ENCODE results near the gene ME3. TPM values are rescaled to one million over a fixed set of nuclear protein-coding genes. Genes with fewer than 3 reads are reported as not detected.
A peak's percentile ranks its signal among the peaks of the same experiment; 100 is the strongest.

Gene ME3
- total RNA-seq, 4 donors from 2014 or later = 30.8 to 54.6 (median 36.7) TPM

GRCh38 chr11:86408845-86409244, 263.6 kb downstream of the ME3 start:
- Histone ChIP-seq H3K27me3 (no peaks in the 10 kb centered on the region), H3K9me3 (no peaks in the 10 kb centered on the region), H3K4me3 (no peak overlapping the region), H3K27ac (no peak overlapping the region), H3K4me1 (no peaks in the 10 kb centered on the region), H3K36me3 (peaks cover 0 to 22% (median 0%) of the 10 kb centered on the region in 3 donors)
- DNase-seq (ENCODE audit: low spot score in 2 of 2) = no peak
- no peak for TF ChIP-seq POLR2A (IDR thresholded peaks at IDR 0.05)
- TF ChIP-seq CTCF (IDR thresholded peaks at IDR 0.05) = peak in 1 of 5 experiments; percentile 6
- TF ChIP-seq EP300 (IDR thresholded peaks at IDR 0.05) = no peak

- Histone ChIP-seq H3K36me3 (no peaks in the 10 kb centered on the region), H3K27ac (no peak overlapping the region), H3K4me3 (no peak overlapping the region), H3K27me3 (no peaks in the 10 kb centered on the region), H3K9me3 (no peaks in the 10 kb centered on the region), H3K4me1 (no peaks in the 10 kb centered on the region)
- WGBS, 2 donors = 60 to 63% methylated on average over 1 of the region's 1 CpG
- DNase-seq (ENCODE audit: low spot score in 2 of 2) = no peak
- no peak for TF ChIP-seq CTCF (IDR thresholded peaks at IDR 0.05)
- no peak for TF ChIP-seq EP300 (IDR thresholded peaks at IDR 0.05)
- TF ChIP-seq POLR2A (IDR thresholded peaks at IDR 0.05) = no peak
Measured at GRCh38 chr11:86403458-86403857, 269.0 kb downstream of the ME3 start.

- no peak overlapping the region for H3K4me3 ChIP-seq
- no peak for DNase-seq (ENCODE audit: low spot score in 2 of 2)
- no peak for TF ChIP-seq EP300 (IDR thresholded peaks at IDR 0.05)
- no peak for TF ChIP-seq POLR2A (IDR thresholded peaks at IDR 0.05)
- TF ChIP-seq CTCF (IDR thresholded peaks at IDR 0.05) = no peak
- 90 to 92% methylated on average over 3 of the region's 3 CpGs for WGBS, 2 donors
- no peaks in the 10 kb centered on the region for H3K27me3 ChIP-seq
- H3K9me3 ChIP-seq = no peaks in the 10 kb centered on the region
- H3K4me1 ChIP-seq = peaks cover 0 to 13% (median 0%) of the 10 kb centered on the region in 4 donors
- no peaks in the 10 kb centered on the region for H3K36me3 ChIP-seq
- H3K27ac ChIP-seq = no peak overlapping the region
Measured at GRCh38 chr11:86398106-86398505, 274.3 kb downstream of the ME3 start.

- no peak for DNase-seq (ENCODE audit: low spot score in 2 of 2)
- H3K27ac ChIP-seq = no peak overlapping the region
- H3K4me3 ChIP-seq = no peak overlapping the region
- H3K4me1 ChIP-seq = peaks cover 0 to 13% (median 0%) of the 10 kb centered on the region in 4 donors
- no peaks in the 10 kb centered on the region for H3K27me3 ChIP-seq
- H3K9me3 ChIP-seq = no peaks in the 10 kb centered on the region
- no peaks in the 10 kb centered on the region for H3K36me3 ChIP-seq
- TF ChIP-seq EP300 (IDR thresholded peaks at IDR 0.05) = no peak
- TF ChIP-seq CTCF (IDR thresholded peaks at IDR 0.05) = no peak
- no peak for TF ChIP-seq POLR2A (IDR thresholded peaks at IDR 0.05)
Measured at GRCh38 chr11:86397351-86397750, 275.1 kb downstream of the ME3 start.

- H3K27me3 ChIP-seq = no peaks in the 10 kb centered on the region
- no peaks in the 10 kb centered on the region for H3K9me3 ChIP-seq
- TF ChIP-seq EP300 (IDR thresholded peaks at IDR 0.05) = no peak
- no peak for TF ChIP-seq POLR2A (IDR thresholded peaks at IDR 0.05)
- no peak for TF ChIP-seq CTCF (IDR thresholded peaks at IDR 0.05)
- no peak overlapping the region for H3K4me3 ChIP-seq
- H3K4me1 ChIP-seq = peaks cover 0 to 13% (median 0%) of the 10 kb centered on the region in 4 donors
- WGBS, 2 donors = 94 to 98% methylated on average over 2 of the region's 2 CpGs
- no peak for DNase-seq (ENCODE audit: low spot score in 2 of 2)
- no peak overlapping the region for H3K27ac ChIP-seq
- H3K36me3 ChIP-seq = no peaks in the 10 kb centered on the region
Measured at GRCh38 chr11:86396396-86396795, 276.0 kb downstream of the ME3 start.
